ENCODE results near the gene SERTAD2. TPM values are rescaled to one million over a fixed set of nuclear protein-coding genes. Genes with fewer than 3 reads are reported as not detected.

SERTAD2 gene
- total RNA-seq, 1 experiment from 2014 or later = 73.8 TPM

DNA sequence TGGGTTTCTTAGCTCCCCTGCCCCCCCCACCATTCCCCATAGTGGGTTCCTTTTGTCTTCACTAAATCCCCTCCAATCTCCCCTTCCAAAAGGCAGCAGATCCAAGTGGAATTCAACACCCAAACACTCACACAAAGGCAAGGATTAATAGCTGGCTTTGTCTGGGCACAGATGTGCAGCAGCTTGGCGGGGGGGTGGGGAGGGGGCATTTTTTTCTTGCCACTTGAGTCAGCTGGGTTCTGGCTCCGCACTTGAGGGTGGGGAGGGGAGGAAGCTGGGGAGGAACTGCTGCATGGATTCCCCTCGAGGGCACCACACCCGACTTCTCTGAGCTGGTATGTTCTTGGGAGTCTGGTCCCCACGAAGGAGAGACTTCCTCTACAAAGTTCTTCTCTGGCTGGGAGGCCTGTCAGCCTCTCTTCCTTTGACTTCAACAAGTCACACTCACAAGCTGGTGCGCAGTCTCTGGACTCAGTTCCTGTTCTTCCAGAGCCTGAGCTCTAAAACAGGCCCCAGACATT is 36.0 kb downstream of the SERTAD2 start:
- no peak overlapping the region for H3K4me2 ChIP-seq (ENCODE audit: low read depth, low read length, poor library complexity, severe bottlenecking)
- H3K4me1 ChIP-seq (ENCODE audit: low read length) = no peaks in the 10 kb centered on the region
- H3K27me3 ChIP-seq (ENCODE audit: low read length) = no peaks in the 10 kb centered on the region
- H3K9me3 ChIP-seq (ENCODE audit: low read length) = no peaks in the 10 kb centered on the region
- no peaks in the 10 kb centered on the region for H3K79me2 ChIP-seq (ENCODE audit: low read length)
- H3K9me2 ChIP-seq (replicated peaks; ENCODE audit: insufficient read depth, low read length) = no peaks in the 10 kb centered on the region
- DNase-seq = no peak
- no peak overlapping the region for H3K27ac ChIP-seq (ENCODE audit: low read length)
- H3K4me3 ChIP-seq (ENCODE audit: low read length) = no peak overlapping the region
- no peak overlapping the region for H2AFZ ChIP-seq (ENCODE audit: low read length)
- H3K9ac ChIP-seq (ENCODE audit: low read length) = no peak overlapping the region
- no peaks in the 10 kb centered on the region for H3K36me3 ChIP-seq (ENCODE audit: insufficient read depth, low read length)
- no peaks in the 10 kb centered on the region for H4K20me1 ChIP-seq (ENCODE audit: insufficient read depth, low read depth, low read length)

DNA sequence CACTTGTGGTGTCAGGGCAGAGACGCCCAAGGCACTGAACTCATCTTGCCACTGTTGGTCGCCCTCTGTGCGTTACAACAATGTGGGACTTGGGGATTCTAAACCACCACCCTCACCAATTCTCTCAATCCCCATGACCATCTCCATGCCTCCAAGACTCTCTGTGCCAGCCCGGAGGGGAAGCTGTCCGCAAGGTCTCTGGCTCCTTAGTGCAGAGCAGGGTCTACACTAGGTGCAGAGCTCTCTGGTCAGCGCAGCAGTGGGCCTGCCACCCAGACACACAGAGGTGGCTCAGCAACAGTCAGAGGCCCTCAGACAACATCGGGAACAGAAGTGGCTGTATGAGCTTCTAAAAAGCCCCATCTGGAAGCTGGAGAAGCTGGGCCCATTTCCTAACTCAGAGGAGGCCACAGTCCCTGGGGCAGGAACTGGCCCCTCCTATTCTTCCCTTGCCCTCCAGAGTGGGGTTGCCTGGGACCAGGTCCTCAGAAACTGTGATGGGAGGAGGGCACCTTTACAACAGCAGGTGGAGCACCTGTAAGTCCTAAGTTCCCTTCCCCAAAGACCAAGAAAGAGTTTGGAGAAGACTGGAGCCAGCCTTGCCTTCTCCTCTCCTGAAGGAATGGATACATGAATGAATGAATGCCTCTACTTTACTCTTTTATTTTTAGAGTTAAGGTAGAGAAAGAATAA is 37.7 kb downstream of the SERTAD2 start:
- H3K27ac ChIP-seq (ENCODE audit: low read length) = no peak overlapping the region
- H3K9ac ChIP-seq (ENCODE audit: low read length) = no peak overlapping the region
- no peaks in the 10 kb centered on the region for H3K9me2 ChIP-seq (replicated peaks; ENCODE audit: insufficient read depth, low read length)
- H2AFZ ChIP-seq (ENCODE audit: low read length) = no peak overlapping the region
- no peaks in the 10 kb centered on the region for H4K20me1 ChIP-seq (ENCODE audit: insufficient read depth, low read depth, low read length)
- H3K4me2 ChIP-seq (ENCODE audit: low read depth, low read length, poor library complexity, severe bottlenecking) = no peak overlapping the region
- no peaks in the 10 kb centered on the region for H3K36me3 ChIP-seq (ENCODE audit: insufficient read depth, low read length)
- no peaks in the 10 kb centered on the region for H3K79me2 ChIP-seq (ENCODE audit: low read length)
- H3K4me1 ChIP-seq (ENCODE audit: low read length) = no peaks in the 10 kb centered on the region
- H3K4me3 ChIP-seq (ENCODE audit: low read length) = no peak overlapping the region
- no peaks in the 10 kb centered on the region for H3K27me3 ChIP-seq (ENCODE audit: low read length)
- no peak for DNase-seq
- no peaks in the 10 kb centered on the region for H3K9me3 ChIP-seq (ENCODE audit: low read length)

DNA sequence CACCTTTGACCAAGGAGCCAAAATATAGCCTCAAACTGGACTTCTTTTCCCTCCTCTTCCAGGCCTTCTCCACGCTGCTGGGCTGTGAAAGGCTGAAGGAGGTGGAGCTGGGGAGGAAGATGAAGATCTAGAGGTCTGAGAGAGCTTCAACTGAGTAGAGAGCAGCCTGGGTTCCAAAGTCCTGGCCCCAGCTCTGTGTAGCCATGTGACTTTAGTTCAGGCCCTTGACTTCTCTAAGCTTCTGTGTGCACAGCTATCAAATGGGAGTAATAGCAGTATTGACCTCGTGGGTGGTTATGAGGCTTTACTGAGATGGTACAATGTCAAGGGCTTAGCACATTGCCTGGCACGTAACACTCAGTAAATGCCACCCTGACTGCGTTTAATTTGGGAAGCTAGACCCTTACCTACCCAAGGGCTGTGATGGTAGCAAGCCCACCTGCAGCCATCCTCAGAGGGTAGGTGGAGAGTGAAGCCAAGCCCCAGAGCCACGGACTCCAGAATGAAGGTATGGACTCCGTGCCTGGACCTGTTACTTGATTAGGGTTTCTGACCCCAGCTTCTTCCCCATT is 38.4 kb downstream of the SERTAD2 start:
- Histone ChIP-seq H3K27me3 (ENCODE audit: low read length) (no peaks in the 10 kb centered on the region), H3K36me3 (ENCODE audit: insufficient read depth, low read length) (no peaks in the 10 kb centered on the region), H3K9me3 (ENCODE audit: low read length) (no peaks in the 10 kb centered on the region), H3K79me2 (ENCODE audit: low read length) (no peaks in the 10 kb centered on the region), H2AFZ (ENCODE audit: low read length) (no peak overlapping the region), H3K4me2 (ENCODE audit: low read depth, low read length, poor library complexity, severe bottlenecking) (no peak overlapping the region), H4K20me1 (ENCODE audit: insufficient read depth, low read depth, low read length) (no peaks in the 10 kb centered on the region), H3K27ac (ENCODE audit: low read length) (no peak overlapping the region), H3K9me2 (replicated peaks; ENCODE audit: insufficient read depth, low read length) (no peaks in the 10 kb centered on the region), H3K4me3 (ENCODE audit: low read length) (no peak overlapping the region), H3K9ac (ENCODE audit: low read length) (no peak overlapping the region), H3K4me1 (ENCODE audit: low read length) (no peaks in the 10 kb centered on the region)
- no peak for DNase-seq

DNA sequence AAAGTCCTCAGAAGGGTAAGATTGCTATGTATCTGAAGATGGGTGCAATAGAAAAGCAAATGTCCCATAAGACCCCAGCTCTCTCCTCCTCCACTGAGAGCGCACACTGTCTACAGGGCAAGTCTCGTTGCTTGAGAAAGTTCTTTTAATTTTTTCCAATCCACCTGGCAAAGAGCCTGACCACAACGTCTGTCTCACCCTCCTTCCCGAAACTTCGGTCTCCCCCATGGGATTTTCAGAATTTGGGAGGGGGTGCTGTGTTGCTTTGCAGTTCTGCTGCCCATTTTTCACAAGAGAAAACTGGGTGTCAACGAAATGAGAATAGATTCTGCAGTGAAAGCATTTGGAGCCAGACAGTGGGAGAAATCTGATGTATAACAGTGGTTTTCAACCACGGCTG is 40.4 kb downstream of the SERTAD2 start:
- Histone ChIP-seq H3K4me1 (ENCODE audit: low read length) (peaks cover 12% of the 10 kb centered on the region), H3K9ac (ENCODE audit: low read length) (no peak overlapping the region), H3K4me3 (ENCODE audit: low read length) (no peak overlapping the region), H3K27me3 (ENCODE audit: low read length) (no peaks in the 10 kb centered on the region), H2AFZ (ENCODE audit: low read length) (no peak overlapping the region), H3K27ac (ENCODE audit: low read length) (no peak overlapping the region), H3K9me2 (replicated peaks; ENCODE audit: insufficient read depth, low read length) (no peaks in the 10 kb centered on the region), H3K79me2 (ENCODE audit: low read length) (no peaks in the 10 kb centered on the region), H3K9me3 (ENCODE audit: low read length) (no peaks in the 10 kb centered on the region), H3K4me2 (ENCODE audit: low read depth, low read length, poor library complexity, severe bottlenecking) (no peak overlapping the region), H4K20me1 (ENCODE audit: insufficient read depth, low read depth, low read length) (no peaks in the 10 kb centered on the region), H3K36me3 (ENCODE audit: insufficient read depth, low read length) (no peaks in the 10 kb centered on the region)
- DNase-seq = no peak

DNA sequence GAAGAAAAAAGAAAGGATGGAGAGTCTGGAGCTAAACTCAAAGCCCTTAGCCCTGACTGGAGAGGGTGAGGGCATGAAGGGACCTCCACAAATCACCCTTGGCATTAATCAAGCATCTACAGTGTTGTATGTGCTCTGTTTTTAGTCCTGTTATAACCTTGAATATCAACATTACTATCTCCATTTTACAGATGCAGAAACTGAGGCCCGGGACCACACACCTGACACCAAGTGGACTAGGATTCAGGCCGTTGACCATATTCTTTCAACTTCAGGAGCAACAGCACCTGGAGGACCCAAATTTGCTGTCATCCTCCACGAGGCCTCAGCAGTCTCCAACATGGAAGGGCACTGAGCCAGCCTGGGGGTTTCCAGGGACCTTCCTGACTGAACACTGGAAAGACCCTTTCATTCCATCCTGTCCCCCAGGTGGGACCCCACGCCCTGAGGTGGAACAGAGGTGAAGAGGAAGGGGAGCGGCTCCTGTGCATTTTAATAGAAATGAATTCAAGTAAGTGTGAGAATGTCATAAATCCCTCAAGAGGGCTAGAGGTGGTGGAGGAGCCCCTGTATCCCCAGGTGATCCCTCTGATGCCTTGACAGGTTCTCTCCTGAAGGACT is 41.0 kb downstream of the SERTAD2 start:
- DNase-seq = no peak
- H3K9me3 ChIP-seq (ENCODE audit: low read length) = no peaks in the 10 kb centered on the region
- H3K9ac ChIP-seq (ENCODE audit: low read length) = no peak overlapping the region

DNA sequence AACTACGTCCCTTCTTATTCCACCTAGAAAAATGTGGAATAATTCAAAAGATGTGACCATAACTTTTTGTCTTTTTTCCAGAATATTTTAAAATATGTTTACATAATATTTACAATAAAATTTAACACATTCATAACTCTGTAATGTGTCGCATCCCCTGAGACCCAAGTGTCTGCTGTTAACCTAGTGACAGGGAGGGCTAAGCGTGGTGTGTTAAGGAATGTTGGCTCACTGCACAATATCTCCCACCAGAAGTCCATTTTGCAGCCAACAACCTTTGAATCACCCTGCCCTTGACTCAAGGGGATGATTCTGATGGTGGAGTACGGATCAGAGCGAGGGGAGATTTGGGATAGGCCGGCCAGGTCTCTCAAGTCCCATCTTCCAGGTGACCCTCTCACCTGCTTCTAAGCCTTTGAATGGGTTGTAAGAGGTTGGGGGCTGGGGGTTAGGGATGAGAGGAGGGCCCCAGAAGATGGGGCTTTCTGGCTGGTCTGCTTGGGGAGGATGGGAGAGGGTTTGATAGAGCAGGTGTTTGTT is 43.3 kb downstream of the SERTAD2 start:
- H3K4me2 ChIP-seq (ENCODE audit: low read depth, low read length, poor library complexity, severe bottlenecking) = peak overlapping the region; percentile 83
- H3K9me2 ChIP-seq (replicated peaks; ENCODE audit: insufficient read depth, low read length) = no peaks in the 10 kb centered on the region
- no peak for DNase-seq
- no peaks in the 10 kb centered on the region for H3K27me3 ChIP-seq (ENCODE audit: low read length)
- no peak overlapping the region for H3K9ac ChIP-seq (ENCODE audit: low read length)
- H3K27ac ChIP-seq (ENCODE audit: low read length) = no peak overlapping the region
- no peaks in the 10 kb centered on the region for H3K79me2 ChIP-seq (ENCODE audit: low read length)
- H3K9me3 ChIP-seq (ENCODE audit: low read length) = no peaks in the 10 kb centered on the region
- H4K20me1 ChIP-seq (ENCODE audit: insufficient read depth, low read depth, low read length) = no peaks in the 10 kb centered on the region
- no peak overlapping the region for H2AFZ ChIP-seq (ENCODE audit: low read length)
- H3K4me1 ChIP-seq (ENCODE audit: low read length) = peaks cover 32% of the 10 kb centered on the region
- no peaks in the 10 kb centered on the region for H3K36me3 ChIP-seq (ENCODE audit: insufficient read depth, low read length)
- no peak overlapping the region for H3K4me3 ChIP-seq (ENCODE audit: low read length)

More for the DNA sequence above, 41.0 kb downstream of the SERTAD2 start:
- H3K9me2 ChIP-seq (replicated peaks; ENCODE audit: insufficient read depth, low read length) = no peaks in the 10 kb centered on the region
- peaks cover 18% of the 10 kb centered on the region for H3K4me1 ChIP-seq (ENCODE audit: low read length)
- H3K4me3 ChIP-seq (ENCODE audit: low read length) = no peak overlapping the region
- H4K20me1 ChIP-seq (ENCODE audit: insufficient read depth, low read depth, low read length) = no peaks in the 10 kb centered on the region
- no peaks in the 10 kb centered on the region for H3K36me3 ChIP-seq (ENCODE audit: insufficient read depth, low read length)
- no peaks in the 10 kb centered on the region for H3K79me2 ChIP-seq (ENCODE audit: low read length)
- H3K4me2 ChIP-seq (ENCODE audit: low read depth, low read length, poor library complexity, severe bottlenecking) = no peak overlapping the region
- H2AFZ ChIP-seq (ENCODE audit: low read length) = no peak overlapping the region
- no peak overlapping the region for H3K27ac ChIP-seq (ENCODE audit: low read length)
- H3K27me3 ChIP-seq (ENCODE audit: low read length) = no peaks in the 10 kb centered on the region

DNA sequence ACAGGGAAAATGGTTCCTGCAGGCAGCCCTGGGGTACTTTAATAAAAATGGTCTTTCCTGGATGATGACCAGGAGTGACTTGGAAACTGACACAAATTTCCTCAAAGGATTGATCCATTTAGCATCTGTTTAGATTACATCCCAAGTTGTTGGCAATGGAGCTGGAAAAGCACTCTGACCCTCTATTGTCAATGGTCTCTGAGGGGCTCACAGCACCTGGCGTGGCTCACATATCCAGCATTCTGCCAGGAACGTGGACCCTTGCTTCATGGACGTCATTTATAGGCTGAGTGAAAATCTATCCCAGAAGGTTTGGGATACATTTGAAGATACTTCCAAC is 43.8 kb downstream of the SERTAD2 start:
- Histone ChIP-seq H3K9me3 (ENCODE audit: low read length) (no peaks in the 10 kb centered on the region), H3K4me2 (ENCODE audit: low read depth, low read length, poor library complexity, severe bottlenecking) (peak overlapping the region; percentile 83), H3K27ac (ENCODE audit: low read length) (no peak overlapping the region), H3K9me2 (replicated peaks; ENCODE audit: insufficient read depth, low read length) (no peaks in the 10 kb centered on the region), H2AFZ (ENCODE audit: low read length) (peak overlapping the region; percentile 96), H3K36me3 (ENCODE audit: insufficient read depth, low read length) (no peaks in the 10 kb centered on the region), H3K4me1 (ENCODE audit: low read length) (peaks cover 32% of the 10 kb centered on the region), H3K27me3 (ENCODE audit: low read length) (no peaks in the 10 kb centered on the region), H3K9ac (ENCODE audit: low read length) (peak overlapping the region; percentile 85), H3K4me3 (ENCODE audit: low read length) (peak overlapping the region; percentile 73), H4K20me1 (ENCODE audit: insufficient read depth, low read depth, low read length) (no peaks in the 10 kb centered on the region), H3K79me2 (ENCODE audit: low read length) (no peaks in the 10 kb centered on the region)
- DNase-seq = no peak

DNA sequence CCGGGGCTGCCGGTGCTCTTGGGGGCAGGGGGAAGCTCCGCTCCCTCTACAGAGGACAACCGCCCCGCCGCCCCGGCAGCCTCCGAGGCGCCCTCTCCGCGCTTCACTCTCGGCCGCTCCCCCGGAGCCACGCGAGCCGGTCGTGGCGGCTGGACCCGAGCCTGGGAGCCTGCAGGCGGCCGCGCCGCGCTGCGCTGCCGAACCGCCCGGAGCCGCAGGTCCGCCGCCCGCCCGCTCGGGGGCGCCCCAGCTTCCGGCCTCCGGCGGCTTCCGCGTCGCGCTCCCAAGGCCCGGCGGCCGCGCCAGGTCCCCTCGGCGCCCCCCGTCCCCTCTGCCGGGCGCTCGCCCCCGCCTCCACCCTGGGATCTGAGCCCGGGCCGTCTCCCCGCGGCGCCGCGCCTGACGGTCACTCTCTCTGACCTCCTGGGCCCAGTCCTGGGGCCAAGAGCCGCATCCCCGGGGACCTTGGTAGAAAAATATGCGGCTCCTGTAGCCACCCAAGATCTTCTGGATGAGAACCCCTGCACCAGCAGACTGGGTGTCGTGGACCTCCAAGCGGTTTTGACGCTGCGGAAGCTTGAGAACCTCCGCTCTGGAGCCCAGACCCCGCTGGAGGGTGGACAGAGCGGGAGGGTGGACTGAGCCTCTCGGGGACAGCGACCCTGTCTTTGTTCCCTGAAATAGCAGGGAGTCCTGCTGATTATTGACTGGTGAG is 44.3 kb downstream of the SERTAD2 start:
- Histone ChIP-seq H3K9me2 (replicated peaks; ENCODE audit: insufficient read depth, low read length) (no peaks in the 10 kb centered on the region), H3K79me2 (ENCODE audit: low read length) (no peaks in the 10 kb centered on the region), H3K4me3 (ENCODE audit: low read length) (peak overlapping the region; percentile 73), H3K9ac (ENCODE audit: low read length) (peak overlapping the region; percentile 85), H2AFZ (ENCODE audit: low read length) (peak overlapping the region; percentile 96), H3K9me3 (ENCODE audit: low read length) (no peaks in the 10 kb centered on the region), H3K36me3 (ENCODE audit: insufficient read depth, low read length) (no peaks in the 10 kb centered on the region), H3K4me2 (ENCODE audit: low read depth, low read length, poor library complexity, severe bottlenecking) (peak overlapping the region; percentile 83), H3K27me3 (ENCODE audit: low read length) (no peaks in the 10 kb centered on the region), H3K4me1 (ENCODE audit: low read length) (peaks cover 32% of the 10 kb centered on the region), H4K20me1 (ENCODE audit: insufficient read depth, low read depth, low read length) (no peaks in the 10 kb centered on the region), H3K27ac (ENCODE audit: low read length) (no peak overlapping the region)
- DNase-seq = peak; percentile 94

Data from Karpas-422 (cell line).